Effector memory CD4-positive, alpha-beta T cell (primary cell): ENCODE data around the gene ACADVL.

Experiments
- DNase-seq, 3 donors: peaks; one replicate each; pipeline ENCODE4 v3.0.0-alpha.2; 2020
- H3K27ac ChIP-seq: 2 replicates; pipeline ENCODE4 v1.7.0; 2013; ENCODE audit warnings: mild to moderate bottlenecking, low read length, moderate library complexity; ENCODE audit not compliant: insufficient read depth, poor library complexity, severe bottlenecking
- H3K27me3 ChIP-seq: replicated peaks from 2 replicates; pipeline ENCODE4 v1.7.0; 2013; ENCODE audit warnings: mild to moderate bottlenecking, low read length; ENCODE audit not compliant: insufficient read depth, control insufficient read depth, poor library complexity, severe bottlenecking
- H3K36me3 ChIP-seq: 2 replicates; pipeline ENCODE4 v1.7.0; 2013; ENCODE audit warnings: mild to moderate bottlenecking, low read length, moderate library complexity; ENCODE audit not compliant: control insufficient read depth, insufficient read depth
- H3K4me1 ChIP-seq: 2 replicates; pipeline ENCODE4 v1.7.0; 2013; ENCODE audit warnings: low read length, mild to moderate bottlenecking; ENCODE audit not compliant: control insufficient read depth, insufficient read depth, poor library complexity, severe bottlenecking
- H3K4me3 ChIP-seq: 2 replicates; pipeline ENCODE4 v1.7.0; 2013; ENCODE audit warnings: low read length, low read depth, mild to moderate bottlenecking; ENCODE audit not compliant: insufficient read depth, poor library complexity, severe bottlenecking
- H3K9me3 ChIP-seq: 2 replicates; pipeline ENCODE4 v1.7.0; 2013; ENCODE audit warnings: mild to moderate bottlenecking, low read length, moderate library complexity; ENCODE audit not compliant: control insufficient read depth

The ACADVL gene

GRCh38 chr17:7191571-7192270 lies 28.0 kb upstream of the ACADVL start:
- H3K36me3 ChIP-seq: no peaks in the 10 kb centered on the region
- no peaks in the 10 kb centered on the region for H3K27me3 ChIP-seq
- DNase-seq: no peak
- no peak overlapping the region for H3K4me3 ChIP-seq
- H3K27ac ChIP-seq: no peak overlapping the region
- H3K9me3 ChIP-seq: no peaks in the 10 kb centered on the region
- no peaks in the 10 kb centered on the region for H3K4me1 ChIP-seq

DNA sequence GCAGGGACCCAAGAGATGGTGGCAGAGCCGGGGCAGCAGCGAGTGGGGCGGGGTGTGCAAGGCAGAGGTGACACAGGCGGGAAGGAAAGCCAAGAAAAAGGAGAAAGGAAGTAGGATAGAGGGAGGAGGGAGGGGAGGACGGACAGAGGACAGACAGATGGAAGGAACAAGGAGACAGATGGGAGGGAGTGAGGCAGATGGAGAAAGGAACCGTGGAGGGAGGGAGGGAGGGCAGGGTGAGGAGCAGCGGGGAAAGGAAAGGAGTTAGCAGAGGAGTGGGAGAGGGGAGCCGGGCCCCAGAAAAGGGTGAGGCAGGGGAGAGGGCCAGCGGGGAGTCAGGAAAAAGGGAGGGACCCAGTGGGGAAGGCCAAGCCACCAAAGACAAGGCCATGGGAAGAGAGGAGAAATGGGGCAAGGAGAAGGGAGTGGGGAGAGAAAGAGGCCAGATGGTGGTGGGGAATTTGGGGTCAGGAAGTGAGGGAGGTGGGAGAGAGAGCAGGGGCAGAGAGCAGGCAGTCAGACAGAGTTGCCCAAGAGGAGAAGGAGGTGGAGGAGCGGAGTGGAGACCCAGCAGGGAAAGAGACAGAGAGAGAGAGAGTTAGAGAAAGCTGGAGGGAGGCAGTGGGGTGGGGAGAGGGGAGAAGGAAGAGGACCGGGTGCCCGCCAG lies 27.3 kb upstream of the ACADVL start:
- no peak overlapping the region for H3K27ac ChIP-seq
- H3K4me1 ChIP-seq: no peaks in the 10 kb centered on the region
- no peaks in the 10 kb centered on the region for H3K36me3 ChIP-seq
- H3K4me3 ChIP-seq: no peak overlapping the region
- H3K27me3 ChIP-seq: no peaks in the 10 kb centered on the region
- no peak for DNase-seq
- H3K9me3 ChIP-seq: no peaks in the 10 kb centered on the region

DNA sequence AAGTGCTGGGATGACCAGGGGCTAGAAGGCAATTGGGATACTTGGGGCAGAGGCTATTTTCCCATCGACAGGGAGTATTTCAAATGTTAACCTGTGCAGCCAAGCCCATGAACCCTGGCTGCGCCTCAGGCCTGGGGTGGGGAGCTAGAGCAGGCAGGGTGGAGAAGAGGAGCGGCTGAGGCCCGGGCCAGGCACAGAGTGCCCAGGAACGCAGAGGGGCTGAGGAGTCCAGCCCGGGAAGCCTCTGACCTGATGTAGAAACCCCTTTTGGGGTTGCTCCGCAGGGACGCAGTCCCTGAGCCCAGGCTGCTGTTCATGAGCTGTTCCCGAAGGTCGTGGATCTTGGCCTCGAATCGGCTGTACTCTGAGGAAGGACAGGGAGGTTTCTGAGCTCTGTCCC lies 23.8 kb upstream of the ACADVL start:
- H3K27ac ChIP-seq: no peak overlapping the region
- H3K4me1 ChIP-seq: no peaks in the 10 kb centered on the region
- no peaks in the 10 kb centered on the region for H3K27me3 ChIP-seq
- H3K36me3 ChIP-seq: no peaks in the 10 kb centered on the region
- H3K9me3 ChIP-seq: no peaks in the 10 kb centered on the region
- H3K4me3 ChIP-seq: no peak overlapping the region
- DNase-seq: no peak

DNA sequence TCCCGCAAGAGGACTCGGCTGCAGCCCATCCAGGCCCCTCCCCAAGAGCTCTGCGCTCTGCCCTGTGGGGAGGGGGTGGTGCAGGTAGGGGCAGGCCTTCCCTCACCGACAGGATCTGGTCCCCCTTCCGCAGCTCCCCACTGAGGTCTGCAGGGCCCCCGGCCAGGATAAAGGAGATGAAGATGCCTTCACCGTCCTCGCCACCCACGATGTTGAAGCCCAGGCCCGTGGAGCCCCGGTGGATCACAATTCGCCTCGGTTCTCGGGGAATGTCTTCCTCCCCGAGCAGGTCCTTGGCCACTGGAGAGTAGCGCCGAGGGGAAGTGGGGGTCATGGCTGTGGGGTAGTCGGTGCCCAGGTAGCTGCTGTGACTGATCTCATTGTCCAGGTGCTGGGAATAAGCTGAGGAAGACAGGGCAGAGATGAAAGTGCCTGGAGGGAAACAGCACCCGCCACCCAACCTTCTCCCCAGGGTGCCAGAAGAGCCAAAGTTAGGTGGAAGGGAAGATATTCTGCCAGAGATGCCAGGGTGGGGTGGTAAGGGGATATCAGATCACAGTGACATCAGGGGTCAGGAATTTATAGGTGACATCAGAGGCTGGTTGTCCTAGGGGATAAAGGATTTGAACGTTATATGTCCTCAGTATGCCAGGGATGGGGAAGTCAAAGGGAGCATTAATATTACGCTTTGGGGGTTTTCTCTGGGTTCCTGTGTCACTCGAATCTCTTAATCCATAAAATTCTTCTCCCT lies 22.9 kb upstream of the ACADVL start:
- DNase-seq: no peak
- Histone ChIP-seq H3K4me1 (no peaks in the 10 kb centered on the region), H3K27ac (no peak overlapping the region), H3K4me3 (no peak overlapping the region), H3K9me3 (no peaks in the 10 kb centered on the region), H3K36me3 (no peaks in the 10 kb centered on the region), H3K27me3 (no peaks in the 10 kb centered on the region)

DNA sequence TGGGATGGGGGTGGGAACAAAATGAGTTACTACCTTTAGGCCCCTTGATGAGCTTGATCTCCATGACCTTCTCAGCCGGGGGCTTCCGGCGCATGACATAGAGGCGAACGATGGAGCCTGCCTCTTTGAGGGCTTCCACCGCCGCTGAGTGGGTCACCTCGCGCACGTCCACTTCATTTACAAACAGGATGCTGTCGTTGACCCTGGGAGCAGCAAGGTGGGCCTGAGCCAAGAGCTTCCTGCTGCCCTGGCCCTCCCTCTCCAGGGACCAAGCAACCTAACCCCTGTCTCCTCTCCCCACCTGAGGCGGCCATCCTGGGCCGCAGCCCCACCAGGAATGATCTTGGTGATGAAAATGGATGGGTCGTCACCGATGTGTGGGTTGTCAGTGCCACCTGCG lies 16.3 kb upstream of the ACADVL start:
- no peaks in the 10 kb centered on the region for H3K36me3 ChIP-seq
- peaks cover 16% of the 10 kb centered on the region for H3K4me1 ChIP-seq
- peak overlapping the region; percentile 90 for H3K27ac ChIP-seq
- no peak overlapping the region for H3K4me3 ChIP-seq
- no peaks in the 10 kb centered on the region for H3K27me3 ChIP-seq
- no peaks in the 10 kb centered on the region for H3K9me3 ChIP-seq
- DNase-seq: no peak

DNA sequence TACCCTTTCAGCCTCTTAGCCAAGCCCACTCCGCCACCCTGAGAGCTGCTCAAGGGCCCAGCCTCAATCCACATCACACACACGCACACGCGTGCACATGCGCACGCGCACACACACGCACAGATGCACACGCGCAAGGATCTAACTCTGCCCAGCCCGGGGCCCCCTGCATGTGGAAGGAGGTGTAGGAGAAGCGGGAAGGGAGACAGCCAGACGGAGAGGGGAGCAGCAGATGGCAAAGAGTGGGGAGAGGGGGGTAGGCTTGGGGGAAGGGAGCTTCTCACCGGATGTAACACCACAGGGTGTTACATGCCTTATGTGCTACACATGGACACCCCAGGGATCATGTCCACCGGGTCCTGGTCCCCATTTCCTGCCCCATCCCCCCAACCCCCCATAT lies 15.4 kb upstream of the ACADVL start:
- Histone ChIP-seq H3K4me3 (peak overlapping the region; percentile 59), H3K36me3 (no peaks in the 10 kb centered on the region), H3K27ac (peak overlapping the region; percentile 90), H3K9me3 (no peaks in the 10 kb centered on the region), H3K4me1 (peaks cover 16% of the 10 kb centered on the region), H3K27me3 (no peaks in the 10 kb centered on the region)
- no peak for DNase-seq

DNA sequence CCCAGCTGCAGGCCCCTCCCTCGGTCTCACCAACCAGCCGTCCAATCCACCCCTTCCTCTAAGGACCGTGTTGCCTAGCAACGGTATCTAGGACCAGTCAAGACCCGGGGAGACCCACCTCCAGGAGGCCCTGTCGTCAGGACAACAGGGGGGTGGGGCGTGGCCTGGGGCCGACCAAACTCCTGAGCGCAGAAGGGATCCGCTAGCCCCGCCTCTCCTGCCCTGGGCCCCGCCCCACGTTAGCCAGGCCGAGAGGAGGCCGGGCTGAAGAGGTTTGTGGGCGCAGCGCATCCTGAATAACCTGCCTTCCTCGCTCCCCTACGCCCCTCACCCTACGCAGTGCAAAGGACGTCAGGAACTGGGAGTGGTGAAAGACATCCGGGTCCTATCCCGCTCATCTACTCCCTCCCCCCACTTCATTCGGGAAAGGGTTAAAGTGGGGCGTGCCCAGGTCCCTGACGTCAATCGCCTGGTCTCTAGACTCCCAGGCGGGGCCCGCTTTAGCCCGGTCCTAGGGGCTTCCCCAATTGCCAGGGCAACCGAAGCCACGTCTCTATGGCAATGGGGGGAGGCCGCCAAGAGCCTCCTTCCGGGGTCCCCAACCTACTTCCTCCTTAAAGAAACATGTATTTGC lies 14.8 kb upstream of the ACADVL start:
- Histone ChIP-seq H3K9me3 (no peaks in the 10 kb centered on the region), H3K27me3 (no peaks in the 10 kb centered on the region), H3K4me3 (peak overlapping the region; percentile 59), H3K36me3 (no peaks in the 10 kb centered on the region), H3K4me1 (peaks cover 16% of the 10 kb centered on the region), H3K27ac (peak overlapping the region; percentile 90)
- peak; percentile 96 to 98 (median 97) for DNase-seq

DNA sequence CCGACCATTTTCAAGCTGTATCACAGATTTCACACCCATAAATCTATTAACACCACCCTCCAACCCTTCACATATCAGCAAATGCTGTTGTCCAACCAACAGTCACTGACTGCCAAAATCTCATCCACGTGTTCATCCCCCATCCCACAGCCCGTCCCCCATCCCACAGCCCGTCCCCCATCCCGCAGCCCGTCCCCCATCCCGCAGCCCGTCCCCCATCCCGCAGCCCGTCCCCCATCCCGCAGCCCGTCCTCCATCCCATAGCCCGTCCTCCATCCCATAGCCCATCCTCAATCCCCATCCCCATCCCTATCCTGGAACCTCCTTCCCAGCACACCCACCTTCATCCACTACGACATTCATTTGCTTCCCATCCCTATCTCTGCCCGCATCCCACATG lies 14.2 kb upstream of the ACADVL start:
- DNase-seq: no peak
- H3K4me3 ChIP-seq: peak overlapping the region; percentile 59
- no peaks in the 10 kb centered on the region for H3K9me3 ChIP-seq
- H3K36me3 ChIP-seq: no peaks in the 10 kb centered on the region
- no peaks in the 10 kb centered on the region for H3K27me3 ChIP-seq
- H3K27ac ChIP-seq: peak overlapping the region; percentile 90
- peaks cover 16% of the 10 kb centered on the region for H3K4me1 ChIP-seq

- Histone ChIP-seq H3K4me3 (no peak overlapping the region), H3K27ac (peak overlapping the region; percentile 90), H3K4me1 (peaks cover 16% of the 10 kb centered on the region), H3K9me3 (no peaks in the 10 kb centered on the region), H3K36me3 (no peaks in the 10 kb centered on the region), H3K27me3 (no peaks in the 10 kb centered on the region)
- DNase-seq: no peak
Measured at GRCh38 chr17:7207120-7208001, 12.4 kb upstream of the ACADVL start.
